ACC112 (cell line): Measurements from ENCODE around the gene PNPT1.
"Not testable (repeated sequence)": the region's sequence is repeated elsewhere in the genome, so short reads cannot be mapped to it uniquely, and the experiment has no call there.

ENCODE experiments used
- H2AFZ ChIP-seq: fragments of 200-600 bp; sonication (generic); one replicate; pipeline ENCODE4 v1.6.0; 2017; ENCODE audit warnings: antibody characterized with exemption, low read length; ENCODE audit not compliant: unreplicated experiment
- H3K27ac ChIP-seq: fragments of 200-600 bp; sonication (generic); 2 replicates; pipeline ENCODE4 v1.5.1; 2014; ENCODE audit warnings: low read depth, mild to moderate bottlenecking, antibody characterized with exemption, low read length, moderate library complexity
- H3K27me3 ChIP-seq: fragments of 200-600 bp; sonication (generic); 2 replicates; pipeline ENCODE4 v1.6.1; 2014; ENCODE audit warnings: mild to moderate bottlenecking, antibody characterized with exemption, low read length, moderate library complexity, mixed read lengths; ENCODE audit not compliant: insufficient read depth
- H3K36me3 ChIP-seq: fragments of 200-600 bp; sonication (generic); 2 replicates; pipeline ENCODE4 v1.6.1; 2016; ENCODE audit warnings: mild to moderate bottlenecking, antibody characterized with exemption, low read length, moderate library complexity, mixed read lengths; ENCODE audit not compliant: insufficient read depth
- H3K4me1 ChIP-seq: fragments of 200-600 bp; sonication (generic); one replicate; pipeline ENCODE4 v1.6.1; 2016; ENCODE audit warnings: low read length, mixed read lengths; ENCODE audit not compliant: insufficient read depth, unreplicated experiment, control insufficient read depth
- H3K4me3 ChIP-seq: fragments of 200-600 bp; sonication (generic); 2 replicates; pipeline ENCODE4 v1.5.1; 2014; ENCODE audit warnings: mild to moderate bottlenecking, low read depth, low read length
- H3K79me2 ChIP-seq: fragments of 200-600 bp; sonication (generic); one replicate; pipeline ENCODE4 v1.6.0; 2016; ENCODE audit warnings: low read length; ENCODE audit not compliant: control insufficient read depth, unreplicated experiment, insufficient read depth

The PNPT1 gene

GRCh38 chr2:55718165-55719008 lies 24.7 kb upstream of the PNPT1 start:
- Histone ChIP-seq H2AFZ (no peak overlapping the region), H3K79me2 (no peaks in the 10 kb centered on the region), H3K4me3 (no peak overlapping the region), H3K4me1 (no peaks in the 10 kb centered on the region), H3K36me3 (no peaks in the 10 kb centered on the region), H3K27me3 (no peaks in the 10 kb centered on the region), H3K27ac (no peak overlapping the region)

- H3K79me2 ChIP-seq: no peaks in the 10 kb centered on the region
- H3K27ac ChIP-seq: no peak overlapping the region
- H3K4me1 ChIP-seq: no peaks in the 10 kb centered on the region
- no peak overlapping the region for H3K4me3 ChIP-seq
- H3K27me3 ChIP-seq: no peaks in the 10 kb centered on the region
- H3K36me3 ChIP-seq: no peaks in the 10 kb centered on the region
- H2AFZ ChIP-seq: no peak overlapping the region
Measured at GRCh38 chr2:55715626-55716025, 22.0 kb upstream of the PNPT1 start.

- H3K27ac ChIP-seq, H3K27me3 ChIP-seq, H3K79me2 ChIP-seq, H3K4me3 ChIP-seq, H3K4me1 ChIP-seq, H2AFZ ChIP-seq, H3K36me3 ChIP-seq: not testable (repeated sequence)
Measured at GRCh38 chr2:55715178-55715577, 21.5 kb upstream of the PNPT1 start.

- H3K4me3 ChIP-seq: no peak overlapping the region
- H2AFZ ChIP-seq: no peak overlapping the region
- H3K27me3 ChIP-seq: no peaks in the 10 kb centered on the region
- H3K79me2 ChIP-seq: no peaks in the 10 kb centered on the region
- H3K27ac ChIP-seq: no peak overlapping the region
- no peaks in the 10 kb centered on the region for H3K36me3 ChIP-seq
- H3K4me1 ChIP-seq: no peaks in the 10 kb centered on the region
Measured at GRCh38 chr2:55712477-55713060, 18.9 kb upstream of the PNPT1 start.

GRCh38 chr2:55710025-55710424 lies 16.4 kb upstream of the PNPT1 start:
- Histone ChIP-seq H3K36me3 (no peaks in the 10 kb centered on the region), H2AFZ (no peak overlapping the region), H3K27me3 (no peaks in the 10 kb centered on the region), H3K79me2 (no peaks in the 10 kb centered on the region), H3K4me1 (no peaks in the 10 kb centered on the region), H3K4me3 (no peak overlapping the region), H3K27ac (no peak overlapping the region)

GRCh38 chr2:55707751-55708150 lies 14.1 kb upstream of the PNPT1 start:
- Histone ChIP-seq H3K4me3 (no peak overlapping the region), H2AFZ (no peak overlapping the region), H3K4me1 (no peaks in the 10 kb centered on the region), H3K79me2 (no peaks in the 10 kb centered on the region), H3K36me3 (no peaks in the 10 kb centered on the region), H3K27me3 (no peaks in the 10 kb centered on the region), H3K27ac (no peak overlapping the region)

GRCh38 chr2:55706258-55706657 lies 12.6 kb upstream of the PNPT1 start:
- not testable (repeated sequence) for H3K4me1 ChIP-seq, H3K27me3 ChIP-seq, H3K79me2 ChIP-seq, H3K4me3 ChIP-seq, H3K27ac ChIP-seq, H2AFZ ChIP-seq, H3K36me3 ChIP-seq

GRCh38 chr2:55705027-55705653 lies 11.5 kb upstream of the PNPT1 start:
- H3K27ac ChIP-seq: no peak overlapping the region
- no peaks in the 10 kb centered on the region for H3K79me2 ChIP-seq
- no peaks in the 10 kb centered on the region for H3K4me1 ChIP-seq
- no peak overlapping the region for H3K4me3 ChIP-seq
- H3K27me3 ChIP-seq: peaks cover 8% of the 10 kb centered on the region
- H3K36me3 ChIP-seq: no peaks in the 10 kb centered on the region
- no peak overlapping the region for H2AFZ ChIP-seq

GRCh38 chr2:55703350-55703749 lies 9.7 kb upstream of the PNPT1 start:
- Histone ChIP-seq H3K4me3 (no peak overlapping the region), H3K79me2 (no peaks in the 10 kb centered on the region), H3K27ac (no peak overlapping the region), H3K4me1 (no peaks in the 10 kb centered on the region), H3K27me3 (peaks cover 9% of the 10 kb centered on the region), H2AFZ (no peak overlapping the region), H3K36me3 (no peaks in the 10 kb centered on the region)

GRCh38 chr2:55692740-55693139 lies 904 bp downstream of the PNPT1 start:
- Histone ChIP-seq H3K79me2 (peaks cover 58% of the 10 kb centered on the region), H3K4me1 (peaks cover 18% of the 10 kb centered on the region), H3K4me3 (peak overlapping the region; percentile 97), H3K27ac (peak overlapping the region; percentile 80; the same call in 1 of the 2 replicates), H3K36me3 (peaks cover 11% of the 10 kb centered on the region)
- not testable (repeated sequence) for H3K27me3 ChIP-seq, H2AFZ ChIP-seq

GRCh38 chr2:55672630-55673029 lies 21.0 kb downstream of the PNPT1 start:
- H2AFZ ChIP-seq: no peak overlapping the region
- no peak overlapping the region for H3K4me3 ChIP-seq
- no peak overlapping the region for H3K27ac ChIP-seq
- H3K36me3 ChIP-seq: peaks cover 30% of the 10 kb centered on the region
- H3K79me2 ChIP-seq: no peaks in the 10 kb centered on the region
- H3K27me3 ChIP-seq: no peaks in the 10 kb centered on the region
- no peaks in the 10 kb centered on the region for H3K4me1 ChIP-seq
